GM23338 (cell line): ENCODE measurements around the gene RAD23A. TPM values are rescaled to one million over a fixed set of nuclear protein-coding genes. Genes with fewer than 3 reads are reported as not detected.

Experiments
- ATAC-seq: fragments of 200-7000 bp; cut with Tn5 transposase; 3 replicates; pipeline ENCODE4 v1.9.1; 2020
- DNase-seq: peaks from one replicate; pipeline ENCODE4 v3.0.0-alpha.2; 2015; ENCODE audit warnings: low spot score
- H2AFZ ChIP-seq: fragments of 200-600 bp; sonication (generic); 2 replicates; pipeline ENCODE4 v1.8.0; 2016; ENCODE audit warnings: antibody characterized with exemption, mild to moderate bottlenecking, moderate library complexity
- H3F3A ChIP-seq: fragments of 200-600 bp; sonication (generic); replicated peaks from 2 replicates; pipeline ENCODE4 v1.8.0; 2017; ENCODE audit warnings: antibody characterized with exemption, mixed run types, low read depth
- H3K27ac ChIP-seq: fragments of 200-600 bp; sonication (generic); 2 replicates; pipeline ENCODE4 v1.6.1; 2016; ENCODE audit warnings: low read depth
- H3K27me3 ChIP-seq: fragments of 200-600 bp; sonication (generic); 2 replicates; pipeline ENCODE4 v1.8.0; 2016; ENCODE audit warnings: mild to moderate bottlenecking, mixed run types, moderate library complexity; ENCODE audit not compliant: insufficient read depth
- H3K36me3 ChIP-seq: fragments of 200-600 bp; sonication (generic); 2 replicates; pipeline ENCODE4 v1.8.0; 2016; ENCODE audit warnings: mild to moderate bottlenecking; ENCODE audit not compliant: insufficient read depth
- H3K4me1 ChIP-seq: fragments of 200-600 bp; sonication (generic); 2 replicates; pipeline ENCODE4 v1.8.0; 2016; ENCODE audit warnings: mild to moderate bottlenecking, moderate library complexity; ENCODE audit not compliant: insufficient read depth
- H3K4me2 ChIP-seq: fragments of 200-600 bp; sonication (generic); 2 replicates; pipeline ENCODE4 v1.7.1; 2017; ENCODE audit warnings: mixed run types
- H3K4me3 ChIP-seq: fragments of 200-600 bp; sonication (generic); 2 replicates; pipeline ENCODE4 v1.6.1; 2016; ENCODE audit warnings: mixed run types
- H3K79me2 ChIP-seq: fragments of 200-600 bp; sonication (generic); replicated peaks from 2 replicates; pipeline ENCODE4 v1.8.0; 2017; ENCODE audit warnings: mild to moderate bottlenecking; ENCODE audit not compliant: insufficient read depth
- H3K9me2 ChIP-seq: fragments of 200-600 bp; sonication (generic); 2 replicates; pipeline ENCODE4 v1.8.0; 2017; ENCODE audit not compliant: insufficient read depth
- H4K20me1 ChIP-seq: fragments of 200-600 bp; sonication (generic); replicated peaks from 2 replicates; pipeline ENCODE4 v1.8.0; 2017; ENCODE audit warnings: mild to moderate bottlenecking; ENCODE audit not compliant: insufficient read depth
- H3K27ac Mint-ChIP-seq: 2 replicates; pipeline ENCODE4 v1.8.0; 2020; ENCODE audit warnings: inconsistent platforms, mild to moderate bottlenecking, moderate library complexity, mixed read lengths
- H3K27me3 Mint-ChIP-seq: 3 replicates; pipeline ENCODE4 v1.8.0; 2022; ENCODE audit warnings: low read depth, mild to moderate bottlenecking, moderate library complexity, mixed read lengths, inconsistent platforms; ENCODE audit not compliant: insufficient read depth, poor library complexity
- H3K36me3 Mint-ChIP-seq: 3 replicates; pipeline ENCODE4 v1.8.0; 2021; ENCODE audit warnings: low read depth, mild to moderate bottlenecking, inconsistent platforms, moderate library complexity, mixed read lengths
- H3K4me1 Mint-ChIP-seq: 3 replicates; pipeline ENCODE4 v1.8.0; 2020; ENCODE audit warnings: mild to moderate bottlenecking, inconsistent platforms, mixed read lengths
- H3K4me3 Mint-ChIP-seq: 3 replicates; pipeline ENCODE4 v1.8.0; 2021; ENCODE audit warnings: moderate library complexity, mild to moderate bottlenecking, inconsistent platforms, mixed read lengths
- H3K9me3 Mint-ChIP-seq: 3 replicates; pipeline ENCODE4 v1.8.0; 2020; ENCODE audit warnings: moderate library complexity, mild to moderate bottlenecking, inconsistent platforms, mixed read lengths
- CREB1 ChIP-seq: fragments of 250-450 bp; sonication (Bioruptor Pico); IDR thresholded peaks from 2 replicates; pipeline ENCODE4 v1.5.0; 2020; ENCODE audit warnings: low read depth, mild to moderate bottlenecking, moderate library complexity
- CTCF ChIP-seq, 2 experiments: fragments of 200-600 bp in 1 of 2; sonication (generic) in 1 of 2; conservative IDR thresholded peaks; 2 replicates each; pipeline versions ENCODE4 v1.5.1 to v1.6.1; 2016 to 2017; ENCODE audit warnings: antibody characterized with exemption in 2 of 2, low read depth in 2 of 2, mild to moderate bottlenecking in 2 of 2, moderate library complexity in 1 of 2
- ETS1 ChIP-seq: IDR thresholded peaks from 2 replicates; pipeline ENCODE4 v1.6.1; 2016; ENCODE audit warnings: antibody characterized with exemption
- EZH2 ChIP-seq: fragments of 200-600 bp; sonication (generic); IDR thresholded peaks from one replicate; pipeline ENCODE4 v1.8.0; 2017; ENCODE audit warnings: antibody characterized with exemption, mild to moderate bottlenecking, low read depth; ENCODE audit not compliant: unreplicated experiment
- EZH2phosphoT487 ChIP-seq: fragments of 200-600 bp; sonication (generic); IDR thresholded peaks from one replicate; pipeline ENCODE4 v1.8.1; 2018; ENCODE audit warnings: antibody characterized with exemption; ENCODE audit not compliant: unreplicated experiment
- JUNB ChIP-seq: IDR thresholded peaks from one replicate; pipeline ENCODE4 v1.6.1; 2016; ENCODE audit warnings: antibody characterized with exemption; ENCODE audit not compliant: unreplicated experiment
- NANOG ChIP-seq: IDR thresholded peaks from 2 replicates; pipeline ENCODE4 v1.6.1; 2016; ENCODE audit warnings: antibody characterized with exemption, borderline replicate concordance
- POLR2AphosphoS5 ChIP-seq: IDR thresholded peaks from 2 replicates; pipeline ENCODE4 v1.6.1; 2016; ENCODE audit warnings: antibody characterized with exemption, low read depth
- REST ChIP-seq: IDR thresholded peaks from one replicate; pipeline ENCODE4 v1.6.1; 2018; ENCODE audit warnings: antibody characterized with exemption; ENCODE audit not compliant: unreplicated experiment
- STAT1 ChIP-seq: IDR thresholded peaks from one replicate; pipeline ENCODE4 v1.6.1; 2016; ENCODE audit warnings: antibody characterized with exemption; ENCODE audit not compliant: unreplicated experiment
- ZNF114 ChIP-seq: fragments of 250-450 bp; sonication (Bioruptor Pico); IDR thresholded peaks from 2 replicates; pipeline ENCODE4 v1.5.0; 2020; ENCODE audit warnings: mild to moderate bottlenecking, moderate library complexity
- ZNF331 ChIP-seq: fragments of 250-450 bp; sonication (Bioruptor Pico); IDR thresholded peaks from 2 replicates; pipeline ENCODE4 v1.5.0; 2020; ENCODE audit warnings: low read depth, mild to moderate bottlenecking, moderate library complexity
- ZNF462 ChIP-seq: fragments of 250-450 bp; sonication (Bioruptor Pico); IDR thresholded peaks from 2 replicates; pipeline ENCODE4 v1.5.0; 2020; ENCODE audit warnings: mild to moderate bottlenecking, moderate library complexity
- polyA plus RNA-seq: library from polyadenylated mRNA; unstranded; fragments of >200 nt; fragmentation: Nextera tagmentation; extraction: Ambion mirVana; gene quantifications from 2 replicates; pipeline ENCODE4 v1.2.1, GENCODE V29; 2016
- total RNA-seq: library from RNA; depleted of rRNA; stranded (reverse); fragments of >200 nt; shearing (Covaris generic); gene quantifications from 2 replicates; pipeline ENCODE4 v1.2.3, GENCODE V29; 2014

The RAD23A gene
- total and polyA plus RNA-seq, 2 experiments from 2014 or later: 69.7 to 127 TPM

- peaks cover 3% of the 10 kb centered on the region; the same call in 1 of the 2 replicates for H3K4me1 ChIP-seq
- Mint-ChIP-seq H3K9me3 (no peaks in the 10 kb centered on the region), H3K27ac (no peak overlapping the region), H3K4me1 (peaks cover 2% of the 10 kb centered on the region), H3K27me3 (peaks cover 11% of the 10 kb centered on the region), H3K4me3 (no peak overlapping the region), H3K36me3 (peaks cover 10% of the 10 kb centered on the region; the same call in 2 of the 3 replicates)
- no peak overlapping the region for H3K4me2 ChIP-seq
- no peak for DNase-seq
- no peaks in the 10 kb centered on the region for H3K9me2 ChIP-seq
- ATAC-seq: no peak
- H4K20me1 ChIP-seq: no peaks in the 10 kb centered on the region
- H3K27me3 ChIP-seq: no peaks in the 10 kb centered on the region
- H3K36me3 ChIP-seq: no peaks in the 10 kb centered on the region
- no peak overlapping the region for H3K27ac ChIP-seq
- H3K79me2 ChIP-seq: no peaks in the 10 kb centered on the region
- no peak for TF ChIP-seq ZNF114 (CRISPR knock-in tag)
- TF ChIP-seq ETS1: no peak
- no peak for TF ChIP-seq CREB1 (CRISPR knock-in tag)
- no peak for TF ChIP-seq ZNF462 (CRISPR knock-in tag)
- TF ChIP-seq ZNF331 (CRISPR knock-in tag): no peak
- no peak for TF ChIP-seq REST
- no peak for TF ChIP-seq EZH2
- no peak for TF ChIP-seq CTCF (conservative IDR thresholded peaks at IDR 0.05; ENCODE audit: low read depth in 2 of 2)
- TF ChIP-seq EZH2phosphoT487: no peak
- no peak for TF ChIP-seq NANOG
- TF ChIP-seq JUNB: no peak
- no peak for TF ChIP-seq POLR2AphosphoS5
- TF ChIP-seq STAT1: no peak
- H3F3A ChIP-seq: 0 out of 2 replicates have a peak, but pooled peaks cover 2% of the 10 kb centered on the region
- no peak overlapping the region for H3K4me3 ChIP-seq
- no peak overlapping the region for H2AFZ ChIP-seq
These were observed 38.5 kb upstream of the RAD23A start for GRCh38 chr19:12907166-12907565.
